Measurements from ENCODE around the gene DOCK9.

DOCK9 gene

DNA sequence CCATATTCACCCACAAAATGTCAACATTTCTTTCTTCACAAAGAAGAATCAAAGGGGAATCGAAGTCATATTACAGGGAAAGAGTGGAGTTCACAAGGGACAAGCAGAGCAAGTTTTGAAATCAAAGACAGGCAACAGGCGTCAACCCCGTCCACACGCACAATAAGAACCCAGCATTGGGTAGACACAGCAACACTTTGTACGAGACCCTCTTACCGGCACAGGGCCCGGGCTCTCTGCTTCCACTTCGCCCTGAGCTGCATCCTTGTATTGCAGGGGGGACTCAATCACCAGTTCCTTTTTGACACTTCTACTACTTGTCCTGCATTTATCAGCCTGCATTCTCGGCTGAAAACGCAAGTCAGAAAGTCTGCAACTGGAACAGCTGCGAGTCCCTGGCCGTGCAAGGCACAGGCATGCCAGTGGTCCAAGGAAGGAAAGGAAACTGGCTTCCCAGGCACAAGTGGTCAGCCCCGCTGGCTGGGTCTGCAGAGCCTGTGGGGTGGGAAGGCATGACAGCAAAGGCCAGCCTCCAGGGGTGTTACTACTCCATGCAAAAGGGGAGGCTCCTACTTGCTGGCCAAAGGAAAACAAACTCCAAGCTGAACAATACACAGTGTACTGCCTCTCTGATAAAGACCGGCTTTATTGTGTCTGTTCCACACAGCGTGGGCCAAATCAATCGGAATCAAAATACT lies at the start of gene DOCK9:
TSS of gene DOCK9 (minus strand) at position 497 of the 698 bp plus-strand sequence. CDS start at position 342, 155 bp downstream.
- DNase-seq, result no peak

DNA sequence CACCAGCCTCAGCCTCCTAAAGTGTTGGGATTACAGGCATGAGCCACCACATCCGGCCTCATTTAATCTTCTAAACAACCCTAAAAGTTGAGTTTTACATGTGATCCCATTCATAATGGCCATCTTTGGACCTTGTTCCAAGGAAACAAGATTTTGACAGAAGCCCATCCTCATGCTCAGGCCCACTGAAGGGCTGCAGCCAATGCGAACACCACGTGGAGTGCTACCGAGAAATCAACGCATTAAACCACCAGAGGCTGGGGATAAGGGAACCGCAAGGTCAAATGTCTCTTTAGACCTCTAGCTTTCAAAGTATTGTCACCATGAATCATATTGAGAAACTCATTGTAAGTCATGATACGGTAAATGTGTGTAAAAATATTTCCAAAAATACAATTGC lies 49.4 kb upstream of the DOCK9 start:
- DNase-seq, result no peak

DNA sequence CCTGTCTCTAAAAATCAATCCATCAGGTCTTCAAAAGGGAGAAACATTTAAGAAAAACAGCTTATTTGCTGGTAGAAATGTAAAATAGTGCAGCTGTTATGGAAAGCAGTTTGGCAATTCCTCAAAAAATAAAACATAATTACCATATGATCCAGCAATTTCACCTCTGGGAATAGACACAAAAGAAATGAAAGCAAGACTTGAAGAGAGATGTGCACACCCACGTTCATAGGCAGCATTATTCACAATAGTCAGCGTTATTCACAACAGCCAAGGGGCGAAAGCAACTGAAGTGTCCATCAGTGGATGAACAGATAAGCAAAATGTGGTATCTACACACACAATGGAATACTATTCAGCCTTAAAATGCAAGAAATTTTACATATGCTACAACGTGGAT lies 45.1 kb upstream of the DOCK9 start:
- DNase-seq, result no peak

DNA sequence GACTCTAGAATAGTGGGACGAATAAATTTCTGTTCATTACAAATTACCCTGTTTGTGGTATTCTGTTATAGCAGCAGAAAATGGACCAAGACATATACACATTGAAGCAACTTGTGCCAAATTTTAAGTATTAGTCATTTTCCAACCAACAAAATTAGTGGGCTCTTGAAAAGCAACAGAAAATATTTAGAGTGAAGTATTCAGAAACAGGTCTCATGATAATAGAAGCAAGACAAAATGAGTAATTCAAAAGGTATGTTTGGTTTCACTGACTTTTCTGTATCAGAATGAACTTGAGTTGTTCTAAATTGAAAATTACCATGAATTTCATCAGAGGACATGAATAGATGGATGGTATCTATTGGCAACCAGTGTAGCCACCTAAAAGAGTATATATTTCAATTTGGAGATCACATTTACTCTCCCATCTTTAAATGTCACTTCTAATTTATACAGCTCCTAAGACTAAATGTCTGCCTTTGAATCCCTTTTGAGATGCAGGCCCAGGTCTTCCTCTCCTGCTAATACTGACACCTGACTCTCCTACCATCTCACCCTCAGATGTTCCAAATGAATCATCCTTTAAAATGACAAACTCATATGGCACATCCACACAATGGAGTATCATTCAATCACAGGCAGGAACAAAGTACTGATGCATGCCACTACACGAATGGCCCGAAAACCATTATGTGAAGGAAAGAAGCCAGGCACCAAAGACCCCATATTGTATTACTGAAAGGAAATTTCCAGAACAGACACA lies 40.7 kb upstream of the DOCK9 start:
- DNase-seq, result no peak

GRCh38 chr13:99015606-99016490 lies 38.0 kb upstream of the DOCK9 start:
- DNase-seq, result no peak

GRCh38 chr13:99014522-99014921 lies 36.7 kb upstream of the DOCK9 start:
- DNase-seq, result no peak

DNA sequence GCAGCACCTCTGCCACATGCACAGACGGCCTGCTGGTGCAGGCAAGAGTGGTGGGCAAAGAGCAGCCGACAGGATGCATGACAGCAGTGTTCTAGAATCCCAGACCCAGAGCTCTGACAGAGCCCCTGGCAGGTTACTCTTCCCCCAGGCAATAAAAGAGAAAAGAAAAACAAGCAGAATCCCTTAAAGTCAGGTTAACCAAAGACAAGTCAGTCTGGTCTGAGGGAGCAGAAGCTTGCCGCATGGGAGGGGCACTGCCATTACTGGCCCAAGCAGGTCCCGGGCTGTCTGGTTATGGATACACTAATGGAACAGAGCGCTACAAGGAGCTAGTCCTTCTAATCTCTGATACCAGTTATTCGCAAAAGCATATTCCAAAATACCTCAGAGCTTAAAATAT lies 36.1 kb upstream of the DOCK9 start:
- no peak for DNase-seq

DNA sequence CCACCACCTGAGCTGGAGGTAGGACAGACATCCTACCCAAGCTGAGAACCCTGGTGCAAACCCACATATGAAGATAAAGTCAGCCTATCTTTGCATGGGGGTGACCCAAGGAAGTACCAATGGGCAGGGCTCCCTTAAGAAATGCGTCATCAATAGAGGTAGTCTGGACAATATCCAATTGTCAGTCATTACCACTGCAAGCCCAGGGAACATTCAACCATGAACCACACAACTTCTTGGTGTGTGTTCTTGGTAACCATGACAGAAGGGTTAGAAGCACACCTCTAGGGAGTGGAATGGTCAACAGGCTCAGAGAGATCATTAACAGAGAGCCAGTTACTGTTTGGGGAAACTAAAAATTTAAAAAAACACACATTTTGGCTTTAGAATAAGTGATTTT lies 34.7 kb upstream of the DOCK9 start:
- DNase-seq, result no peak

DNA sequence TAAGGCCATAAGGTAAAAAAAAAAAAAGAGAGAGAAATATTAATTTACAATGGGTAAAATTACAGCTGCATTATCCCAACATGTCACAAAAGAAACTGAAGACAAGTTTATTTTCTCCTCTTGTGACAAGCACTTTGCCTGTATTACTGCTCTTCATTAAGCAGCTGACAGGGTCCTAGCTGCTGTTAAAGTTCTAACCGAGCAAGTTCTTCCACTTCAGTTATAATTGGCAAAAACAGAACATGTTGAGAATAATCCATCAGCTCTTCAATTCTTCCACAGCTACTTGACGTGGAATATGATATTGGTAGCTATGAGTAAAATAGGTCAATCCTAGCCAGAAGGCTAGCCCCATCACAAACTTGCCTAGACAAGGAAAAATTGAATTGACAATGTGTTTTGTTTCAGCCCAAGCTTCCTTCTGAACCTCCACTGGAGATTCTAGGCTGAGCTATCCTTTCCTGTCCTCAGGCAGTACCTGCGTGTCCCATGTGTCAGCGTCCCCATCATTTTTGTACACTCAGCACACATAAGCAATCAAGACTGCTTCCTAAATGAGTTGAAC lies 32.2 kb upstream of the DOCK9 start:
- peak; percentile 19 for DNase-seq

- no peak for DNase-seq
Observed at GRCh38 chr13:99008577-99008976, 30.7 kb upstream of the DOCK9 start.

DNA sequence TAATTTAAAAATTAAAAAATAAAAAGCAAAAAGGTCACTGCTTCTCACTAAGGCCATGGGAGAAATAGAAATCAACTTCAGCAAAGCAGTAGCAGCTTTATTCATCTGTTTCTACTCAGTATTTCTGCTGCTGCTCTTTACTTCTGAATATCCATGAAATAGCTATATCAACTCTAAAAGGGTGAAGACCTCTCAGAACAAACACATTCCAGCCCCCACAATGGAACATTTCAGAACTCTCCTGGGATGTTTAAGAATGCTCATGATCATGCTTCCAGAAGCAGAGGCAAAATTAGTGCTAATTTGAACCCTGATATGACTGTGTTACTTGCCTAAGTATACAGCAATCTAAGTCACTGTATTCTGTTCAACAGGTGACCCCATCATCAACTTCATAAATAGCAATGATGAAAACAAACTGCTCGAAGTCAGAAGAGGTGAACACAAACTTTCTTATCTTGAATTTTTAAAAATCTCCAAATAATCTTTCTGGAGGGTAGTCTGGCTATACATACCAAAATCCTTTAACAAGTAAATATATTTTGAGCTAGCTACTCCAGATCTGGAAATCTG lies 29.6 kb upstream of the DOCK9 start:
- DNase-seq, result no peak

- no peak for DNase-seq
Observed at GRCh38 chr13:99005609-99006008, 27.7 kb upstream of the DOCK9 start.

GRCh38 chr13:99004978-99005377 lies 27.1 kb upstream of the DOCK9 start:
- DNase-seq, result no peak

DNA sequence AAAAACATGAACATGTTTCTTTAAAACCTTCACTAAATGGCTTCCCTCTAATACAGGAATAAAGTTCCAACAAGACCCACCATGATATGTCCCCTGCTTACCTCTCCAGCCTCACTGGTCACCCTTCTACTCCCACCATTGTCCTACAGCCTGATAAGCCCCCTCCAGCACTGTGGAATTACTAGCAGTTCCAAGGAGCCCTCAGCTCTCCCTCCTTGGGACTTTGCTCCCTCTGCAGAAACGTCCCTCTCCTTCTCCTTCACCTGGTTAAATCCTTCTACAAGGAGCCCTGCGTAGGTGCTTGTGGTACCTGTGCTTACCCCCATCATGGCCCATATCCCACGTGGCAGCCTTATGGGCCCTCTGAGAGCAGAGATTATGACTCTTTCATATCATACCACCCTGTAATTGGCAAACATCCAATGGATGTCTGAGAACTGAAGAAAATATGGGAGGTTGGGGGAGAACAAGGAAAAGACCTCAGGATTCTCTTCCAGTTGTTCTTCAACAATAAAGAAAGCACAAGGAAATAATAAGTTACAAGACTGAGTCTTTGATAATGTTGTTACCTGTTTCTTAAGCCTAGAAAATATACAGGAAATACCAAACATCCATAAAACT lies 26.1 kb upstream of the DOCK9 start:
- DNase-seq, result no peak

- DNase-seq, result no peak
Observed at GRCh38 chr13:99003186-99003585, 25.3 kb upstream of the DOCK9 start.

- DNase-seq, result no peak
Observed at GRCh38 chr13:99002172-99002710, 24.4 kb upstream of the DOCK9 start.

GRCh38 chr13:99000137-99000536 lies 22.3 kb upstream of the DOCK9 start:
- DNase-seq, result no peak

DNA sequence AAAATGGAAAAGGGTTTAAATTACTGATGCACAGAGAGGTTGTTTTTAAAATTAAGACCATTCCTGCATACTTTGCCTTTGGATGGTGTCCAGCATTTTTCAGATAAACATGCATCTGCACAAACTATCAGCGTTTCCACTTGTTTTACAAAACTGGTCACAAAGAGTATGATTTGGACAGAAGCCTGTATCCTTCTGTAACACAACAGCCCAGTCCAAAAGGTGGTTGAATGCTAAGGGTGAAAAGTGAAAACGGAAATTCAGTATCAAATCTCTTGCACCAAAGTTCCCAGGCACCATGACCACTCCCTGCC lies 21.7 kb upstream of the DOCK9 start:
- no peak for DNase-seq

DNA sequence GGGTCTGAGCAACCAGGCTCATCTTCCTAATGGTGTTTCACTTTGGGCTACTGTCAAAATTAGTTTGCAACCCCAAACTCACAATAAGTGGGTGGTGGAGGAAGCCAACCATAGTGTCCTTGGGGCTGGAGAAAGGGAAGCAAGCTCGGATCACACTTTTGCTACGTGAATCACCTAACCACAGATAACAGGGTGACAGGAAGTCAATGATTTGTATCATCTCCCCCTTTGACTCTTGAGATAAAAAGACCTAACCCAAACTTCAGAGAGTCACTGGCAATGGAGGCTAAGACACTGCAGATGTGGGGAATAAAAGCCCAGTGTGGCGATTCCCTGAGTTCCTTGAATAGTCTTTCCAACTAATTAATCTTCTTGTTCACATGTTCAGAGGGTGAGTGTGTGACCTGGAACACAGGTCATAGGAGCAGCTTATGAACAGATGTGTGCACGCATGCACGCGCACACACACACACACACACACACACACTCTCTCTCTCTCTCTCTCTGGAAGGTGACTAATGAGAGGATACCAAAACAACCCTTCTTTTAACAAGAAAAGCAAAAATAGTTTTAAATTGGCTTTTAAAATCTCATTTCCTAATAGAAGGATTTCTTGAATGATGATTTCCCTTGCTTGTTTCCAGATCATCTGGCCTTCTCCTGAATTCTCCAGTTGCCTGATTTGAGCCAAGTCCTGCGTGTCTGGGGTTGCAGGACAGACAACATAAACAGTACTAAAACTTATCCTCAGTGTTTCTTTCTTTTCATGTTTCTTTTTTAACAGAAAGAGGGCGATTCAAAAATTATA lies 21.2 kb upstream of the DOCK9 start:
- no peak for DNase-seq

DNA sequence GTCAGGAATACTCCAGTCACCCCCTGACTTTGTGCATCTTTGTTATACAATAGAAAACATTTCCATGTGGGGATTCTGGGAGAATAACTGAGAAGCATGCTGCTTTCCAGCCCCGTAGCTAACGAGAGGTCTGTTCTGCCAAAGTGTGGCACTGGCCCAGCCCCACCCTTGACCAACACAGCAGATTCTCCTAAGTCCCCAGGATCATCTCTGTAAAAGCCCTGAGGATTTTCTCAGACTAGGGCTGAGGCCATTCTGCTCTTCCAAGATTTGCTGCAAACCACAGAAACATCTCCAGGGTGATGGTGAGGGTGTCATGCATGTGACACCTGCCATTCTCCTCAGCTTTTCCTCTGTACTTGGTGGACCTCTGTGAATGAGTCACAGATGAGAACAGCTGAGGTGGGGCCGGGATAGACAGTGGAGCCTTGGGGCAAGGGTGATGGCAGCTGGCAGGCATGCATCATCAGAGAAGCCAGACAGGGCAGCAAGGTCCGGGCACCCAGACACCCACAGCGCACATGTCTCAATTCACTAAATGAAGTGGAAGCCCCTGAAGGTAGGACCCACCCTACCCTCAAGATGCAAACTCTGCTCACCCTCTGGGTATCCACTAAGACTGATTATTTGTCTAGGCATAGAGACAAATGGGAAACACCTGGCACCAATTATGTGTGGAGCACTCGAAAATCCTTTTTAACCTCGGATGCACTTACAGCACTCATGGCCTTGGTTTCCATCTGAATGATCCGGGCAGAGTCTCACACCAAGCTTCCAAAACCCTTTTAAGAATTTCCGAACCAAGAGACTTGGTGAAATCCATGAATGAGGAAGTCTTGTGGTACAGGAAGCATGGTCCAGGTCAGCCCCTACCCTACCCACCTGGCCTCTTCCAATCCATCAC lies 20.1 kb upstream of the DOCK9 start:
- DNase-seq, result no peak

Data from NCI-H2029 (cell line).